C1 segment of cervical spinal cord (tissue), 14 donors: ENCODE results near the gene COL17A1.

ENCODE experiments used
- DNase-seq, 14 donors: peaks; one replicate each; lab custom pipeline; 2025; lab: John Stamatoyannopoulos, UW

Gene COL17A1

DNA sequence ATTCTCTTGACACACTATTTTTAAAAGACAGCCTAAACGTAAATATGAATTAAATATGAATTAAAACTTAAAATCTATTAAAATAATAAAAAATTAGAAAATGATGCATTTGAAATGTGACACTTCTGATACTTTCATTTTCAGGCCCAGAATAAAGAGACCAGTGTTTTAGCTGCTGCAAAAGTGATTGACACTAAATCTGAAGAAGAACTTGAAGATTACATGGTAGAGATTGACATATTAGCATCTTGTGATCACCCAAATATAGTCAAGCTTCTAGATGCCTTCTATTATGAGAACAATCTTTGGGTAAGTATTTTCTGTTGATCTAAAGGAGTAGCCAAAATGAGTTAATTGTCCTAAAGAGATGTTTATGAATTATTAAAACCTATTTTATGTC, 95.1 kb downstream of the COL17A1 start:
- no peak for DNase-seq

DNA sequence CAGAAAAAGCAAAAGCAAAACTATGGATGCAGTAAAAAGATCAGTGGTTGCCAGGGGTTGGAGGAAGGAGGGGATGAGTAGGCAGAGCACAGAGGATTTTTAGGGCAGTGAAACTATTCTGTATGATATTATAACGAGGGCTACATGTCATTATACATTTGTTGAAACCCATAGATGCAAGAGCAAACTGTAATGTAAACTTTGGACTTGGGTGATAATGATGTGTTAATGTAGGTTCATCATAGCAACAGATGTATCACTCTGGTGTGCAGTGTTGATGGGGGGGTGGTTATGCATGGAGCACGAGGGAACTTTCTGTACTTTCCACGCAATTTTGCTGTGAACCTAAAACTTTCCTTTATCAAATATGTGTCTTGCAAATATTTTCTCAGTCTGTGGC, 95.6 kb downstream of the COL17A1 start:
- no peak for DNase-seq

DNA sequence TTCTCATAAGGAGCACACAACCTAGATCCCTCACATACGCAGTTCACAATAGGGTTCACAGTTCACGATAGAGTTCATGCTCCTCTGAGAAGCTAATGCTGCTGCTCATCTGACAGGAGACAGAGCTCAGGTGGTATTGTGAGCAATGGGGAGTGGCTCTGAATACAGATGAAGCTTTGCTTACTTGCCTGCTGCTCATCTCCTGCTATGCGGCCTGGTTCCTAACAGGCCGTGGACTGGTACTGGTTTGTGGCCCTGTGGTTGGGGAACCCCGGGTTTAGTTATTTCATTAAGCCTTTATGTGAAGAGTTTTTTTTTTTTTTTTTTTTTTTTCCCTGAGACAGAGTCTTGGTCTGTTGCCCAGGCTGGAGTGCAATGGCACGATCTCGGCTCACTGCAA, 99.3 kb downstream of the COL17A1 start:
- DNase-seq: no peak

DNA sequence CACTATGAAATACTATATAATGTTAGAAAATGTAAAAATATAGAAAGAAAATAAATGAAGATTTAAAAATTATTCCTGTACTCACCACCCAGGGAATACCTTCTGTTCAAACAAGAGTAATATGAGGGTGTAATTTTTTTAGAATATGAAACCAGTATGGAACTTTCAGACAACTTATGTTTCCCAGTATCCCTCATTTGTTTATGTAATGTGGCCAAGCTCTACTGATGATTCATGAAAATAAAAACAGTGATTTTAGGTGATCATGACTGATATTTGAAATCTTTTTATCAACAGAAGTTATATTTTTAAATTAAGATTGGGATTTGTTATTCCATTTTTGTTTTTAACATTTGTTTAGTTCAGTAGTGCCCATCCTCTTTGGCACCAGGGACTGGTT, 100.0 kb downstream of the COL17A1 start:
- DNase-seq: no peak

DNA sequence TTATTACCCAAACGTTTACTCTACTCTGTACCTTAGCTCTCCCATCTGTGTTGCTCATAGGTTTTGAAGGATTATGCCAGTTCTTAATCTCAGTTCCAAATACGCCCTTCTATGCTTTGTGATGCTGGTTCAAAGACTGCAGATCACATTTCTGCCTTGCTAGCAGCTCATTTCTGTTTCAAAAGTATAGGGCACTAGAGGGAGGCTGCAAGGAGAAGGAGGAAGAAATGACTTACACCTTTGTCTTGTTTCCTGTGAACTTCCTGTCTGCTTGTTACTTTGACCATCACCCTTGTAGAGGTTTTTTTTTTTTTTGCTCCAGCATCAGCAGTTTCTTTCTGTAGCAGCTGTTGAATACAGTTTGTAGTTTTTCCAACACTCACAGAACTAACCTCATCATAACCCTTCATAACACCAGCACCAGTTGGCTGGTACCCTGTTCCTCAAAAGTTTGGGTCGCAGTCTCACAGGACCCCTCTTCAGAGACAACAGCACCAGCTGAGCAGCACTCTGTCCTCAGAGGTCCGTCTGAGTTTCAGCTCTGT, 102.2 kb downstream of the COL17A1 start:
- no peak for DNase-seq

- peak in 3 of 14 donors; percentile 2 to 13 (median 11) for DNase-seq
These were observed 103.0 kb downstream of the COL17A1 start for GRCh38 chr10:103982639-103983038.
